NCI-H128 (cell line): Measurements from ENCODE around the gene NHSL1.

Experiments used
- DNase-seq: peaks from one replicate; lab custom pipeline; 2025; ENCODE audit not compliant: unreplicated experiment; lab: John Stamatoyannopoulos, UW

NHSL1 gene

DNA sequence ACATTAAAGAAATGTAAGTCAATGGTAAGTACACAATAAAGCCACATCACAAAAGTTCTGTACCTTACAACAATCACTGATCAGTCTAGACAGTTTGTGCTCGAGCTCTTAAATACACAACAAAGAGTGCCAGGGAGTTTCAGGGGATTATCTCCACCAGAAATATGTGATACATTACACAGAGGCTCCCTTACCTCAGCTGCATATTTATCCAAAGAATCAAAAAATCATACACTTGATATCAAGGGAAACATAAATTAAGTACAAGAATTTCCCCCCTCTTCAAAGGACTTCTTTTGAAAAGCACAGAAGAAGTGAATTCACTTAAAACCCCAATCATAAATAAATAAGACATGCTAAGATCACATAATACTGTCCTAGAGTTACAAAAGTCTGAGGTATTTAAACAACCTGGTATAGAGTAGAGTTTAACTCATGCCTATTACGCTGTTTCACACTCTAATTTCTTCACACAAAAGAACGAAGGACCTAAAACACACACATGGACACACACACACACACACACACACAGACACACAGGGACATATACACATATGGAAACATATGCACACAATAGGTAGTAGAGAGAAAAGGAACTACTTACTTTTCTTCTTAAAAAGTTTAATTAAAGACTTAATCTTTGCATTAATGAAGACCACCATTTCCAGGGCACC is 528 bp downstream of the NHSL1 start:
- no peak for DNase-seq

- DNase-seq = no peak
These were observed 2.0 kb downstream of the NHSL1 start for GRCh38 chr6:138497286-138497685.

DNA sequence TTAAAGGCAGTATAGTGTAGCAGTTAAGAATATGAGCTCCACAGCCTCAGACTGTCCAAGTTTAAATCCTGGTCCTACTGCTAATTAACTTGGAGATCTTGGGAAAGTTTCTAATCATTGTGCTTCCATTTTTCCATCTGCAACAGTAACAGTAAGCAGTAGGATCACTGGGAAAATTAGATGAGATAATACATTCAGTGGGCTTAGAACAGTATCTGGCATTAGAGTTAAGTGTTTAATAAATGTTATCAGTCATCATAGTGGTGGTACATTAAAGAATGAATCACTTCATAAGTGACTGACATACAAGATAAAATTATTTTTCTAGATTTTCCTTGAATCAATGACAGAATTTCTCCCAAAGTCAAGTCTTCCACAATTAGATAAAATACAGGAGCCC is 5.0 kb downstream of the NHSL1 start:
- no peak for DNase-seq

DNA sequence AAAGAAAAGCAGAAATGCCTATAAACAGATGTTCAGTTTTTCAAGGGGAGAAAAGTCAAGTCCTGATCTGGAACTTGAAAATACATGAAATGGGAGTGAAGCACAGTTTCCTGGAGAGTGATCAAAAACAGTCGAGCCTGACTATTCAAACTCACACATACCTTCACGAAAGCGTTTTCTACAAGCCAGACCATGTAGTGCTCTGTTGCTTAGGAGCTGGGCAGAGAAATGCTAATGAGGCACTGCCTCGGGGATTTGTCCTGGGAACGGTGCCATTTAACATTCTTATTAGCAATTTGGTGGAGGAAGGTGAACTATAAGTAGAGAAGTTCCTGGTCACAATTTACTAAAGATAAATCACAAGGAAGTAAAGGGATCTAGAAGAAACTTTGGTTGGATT is 5.9 kb downstream of the NHSL1 start:
- no peak for DNase-seq

DNA sequence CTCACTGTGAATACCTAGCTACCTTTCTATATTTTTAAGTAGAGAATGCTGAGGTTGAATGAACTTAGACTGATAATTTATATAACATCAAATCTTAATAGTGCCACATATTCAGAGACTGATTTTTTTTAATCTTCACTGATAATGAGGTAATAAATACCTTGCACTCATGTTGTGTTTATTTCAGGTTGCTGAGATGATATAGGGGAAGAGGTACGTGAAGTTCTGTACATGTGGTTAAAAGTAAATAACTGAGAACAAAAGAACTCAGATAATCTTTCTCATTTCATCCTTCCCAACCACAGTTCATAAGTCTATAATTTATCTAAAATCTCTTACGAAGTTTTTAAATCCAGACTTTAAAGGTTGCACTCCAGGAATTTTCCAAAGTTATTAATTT is 6.4 kb downstream of the NHSL1 start:
- no peak for DNase-seq

GRCh38 chr6:138492113-138492512 is 7.2 kb downstream of the NHSL1 start:
- DNase-seq = no peak

GRCh38 chr6:138491017-138491416 is 8.3 kb downstream of the NHSL1 start:
- no peak for DNase-seq

DNA sequence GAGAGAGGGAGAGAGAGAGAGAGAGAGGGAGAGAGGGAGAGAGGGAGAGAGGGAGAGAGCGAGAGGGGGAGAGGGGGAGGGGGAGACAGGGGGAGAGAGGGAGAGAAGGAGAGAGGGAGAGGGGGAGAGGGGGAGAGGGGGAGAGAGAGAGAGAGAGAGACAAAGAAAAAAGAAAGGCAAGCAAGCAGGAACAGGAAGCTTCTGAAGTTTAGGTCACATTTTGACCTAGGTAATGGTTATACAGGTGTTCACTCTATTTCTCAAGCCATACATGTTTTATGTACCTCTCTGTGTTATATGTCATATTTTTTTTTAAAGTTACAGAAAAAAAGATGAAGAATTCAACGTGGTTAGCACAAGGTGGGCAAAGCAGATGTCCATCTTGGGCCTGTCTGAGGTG is 9.4 kb downstream of the NHSL1 start:
- no peak for DNase-seq

DNA sequence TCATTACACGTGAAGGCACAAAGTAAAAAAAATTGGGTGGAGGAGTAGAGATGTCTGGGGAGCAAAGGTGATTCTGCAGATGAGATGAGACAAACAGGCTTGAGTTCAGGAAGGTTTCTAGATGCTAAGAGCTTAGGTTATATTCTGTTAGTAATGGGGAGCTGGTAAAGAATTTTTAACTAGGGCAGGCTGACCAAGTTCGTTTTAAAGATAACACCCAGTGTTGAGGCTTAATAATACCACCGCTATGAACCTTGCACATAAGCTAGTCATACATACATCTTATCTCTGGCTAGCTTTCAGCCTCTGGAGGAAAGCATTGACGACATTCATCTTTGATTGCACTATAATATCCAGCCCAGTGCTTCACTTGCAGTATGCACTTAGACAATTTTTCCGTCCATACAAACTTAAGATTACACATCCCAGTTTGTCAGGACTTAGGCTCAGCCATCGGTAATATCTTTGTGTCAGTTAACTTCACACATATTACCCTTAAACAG is 12.1 kb downstream of the NHSL1 start:
- no peak for DNase-seq

- DNase-seq = no peak
These were observed 12.8 kb downstream of the NHSL1 start for GRCh38 chr6:138486249-138487101.

DNA sequence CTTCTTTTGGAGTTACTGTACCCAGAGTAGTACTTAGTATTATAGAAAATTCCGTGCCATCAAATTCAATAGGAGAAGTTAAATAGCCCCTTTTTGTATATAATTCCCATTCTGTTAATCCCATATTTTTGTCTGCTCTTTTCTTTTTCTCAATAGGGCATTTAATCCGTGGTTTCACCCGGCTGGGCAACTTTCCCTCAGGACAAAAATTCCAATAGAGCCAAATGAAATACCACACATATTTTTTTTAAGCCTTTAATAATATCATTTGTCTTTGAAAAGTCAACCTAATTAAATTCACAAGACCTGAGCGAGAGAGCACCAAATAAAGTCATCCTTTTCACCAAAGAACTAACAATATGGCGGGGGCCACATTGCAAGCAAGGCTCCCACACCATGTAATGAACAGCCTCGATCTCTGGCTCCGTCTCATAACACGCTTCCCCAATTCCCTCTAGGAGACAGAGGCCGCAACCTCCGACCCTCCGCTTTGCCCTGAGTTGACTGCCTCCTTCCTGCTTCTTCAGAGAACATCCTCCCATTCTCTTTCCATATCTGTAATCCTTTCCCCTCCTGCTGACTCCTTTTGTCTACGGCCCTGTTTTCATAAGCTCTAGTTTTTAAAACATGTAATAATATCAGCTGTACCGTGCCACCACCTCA is 13.6 kb downstream of the NHSL1 start:
- no peak for DNase-seq

DNA sequence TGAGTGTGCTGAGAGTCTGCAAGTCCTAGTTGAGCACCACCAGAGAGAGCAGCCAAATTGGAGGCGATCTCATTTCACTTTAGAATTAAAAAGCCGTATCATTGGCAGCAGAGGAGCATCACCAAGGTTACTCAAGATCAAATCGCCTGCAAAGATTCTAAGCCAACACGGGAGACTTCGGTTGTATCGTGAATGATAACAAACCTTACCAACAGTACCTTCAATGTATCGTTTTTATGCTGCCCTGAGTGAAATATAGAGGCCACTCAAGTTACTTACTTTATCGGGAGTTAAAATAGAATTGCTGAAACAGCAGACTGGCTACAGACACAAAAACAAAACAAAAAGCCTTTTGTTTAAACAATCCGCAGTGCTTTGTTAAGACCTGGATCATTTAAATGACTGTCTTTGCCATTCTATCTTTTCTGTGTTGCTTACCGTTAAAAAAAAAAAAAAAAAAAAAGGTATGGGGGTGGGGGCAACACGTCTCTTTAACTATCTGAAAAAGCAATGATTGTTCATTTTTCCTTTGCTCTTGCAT is 14.2 kb downstream of the NHSL1 start:
- peak; percentile 40 for DNase-seq

GRCh38 chr6:138484018-138484731 is 15.1 kb downstream of the NHSL1 start:
- no peak for DNase-seq

GRCh38 chr6:138482816-138483215 is 16.5 kb downstream of the NHSL1 start:
- no peak for DNase-seq

DNA sequence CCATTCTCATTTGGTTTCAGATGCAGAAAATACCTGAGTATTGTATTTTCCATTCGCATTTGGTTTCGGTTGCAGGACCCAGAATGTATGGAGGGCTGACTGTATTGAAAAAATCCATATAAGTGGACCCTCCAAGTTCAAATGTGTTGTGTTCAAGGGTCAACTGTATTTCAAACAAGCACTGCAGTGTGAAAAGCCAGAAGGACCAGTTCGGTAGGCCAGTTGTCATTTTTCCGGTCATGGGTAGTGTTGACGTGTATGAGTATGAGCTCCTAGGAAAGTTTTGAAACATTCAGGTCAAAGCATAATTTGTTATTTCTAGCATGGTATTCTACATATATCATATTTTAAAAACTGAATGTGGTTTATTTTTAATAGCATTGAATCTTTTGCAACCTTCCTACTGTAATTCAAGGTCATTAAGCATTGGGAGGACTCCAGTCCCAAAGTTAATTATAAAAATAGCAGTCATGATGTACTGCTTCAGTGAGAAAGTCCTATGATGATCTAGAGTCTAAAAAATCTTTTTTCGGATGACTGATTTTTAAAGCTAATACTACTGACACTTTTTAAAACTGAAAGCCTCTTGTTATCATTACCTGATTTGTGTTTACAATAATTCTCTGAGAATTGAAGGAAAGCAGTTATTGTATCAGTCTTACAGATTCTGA is 18.9 kb downstream of the NHSL1 start:
- no peak for DNase-seq

DNA sequence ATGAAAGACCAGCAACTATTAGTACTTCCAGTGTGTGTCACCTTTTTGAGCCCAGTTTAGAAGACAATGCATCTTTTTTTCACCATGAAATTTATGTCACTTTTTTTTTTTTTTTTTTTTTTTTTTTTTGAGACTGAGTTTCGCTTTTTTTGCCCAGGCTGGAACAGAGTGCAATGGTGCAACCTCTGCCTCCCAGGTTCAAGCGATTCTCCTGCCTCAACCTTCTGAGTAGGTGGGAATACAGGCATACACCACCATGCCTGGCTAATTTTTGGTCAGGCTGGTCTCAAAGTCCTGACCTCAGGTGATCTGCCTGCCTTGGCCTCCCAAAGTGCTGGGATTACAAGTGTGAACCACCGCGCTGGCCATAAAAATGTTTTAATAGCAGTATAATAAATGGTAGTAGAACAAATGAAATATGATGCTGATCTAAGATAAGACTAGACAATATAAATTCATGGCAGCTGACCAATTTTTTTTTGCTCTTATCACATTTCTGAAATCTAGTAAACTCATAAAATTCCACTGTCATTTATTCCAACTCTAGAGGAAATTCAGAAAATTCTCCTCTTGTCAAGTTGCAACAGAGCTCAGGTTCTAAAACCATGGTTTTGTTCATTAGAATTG is 21.3 kb downstream of the NHSL1 start:
- no peak for DNase-seq

GRCh38 chr6:138476116-138476515 is 23.2 kb downstream of the NHSL1 start:
- DNase-seq = no peak

DNA sequence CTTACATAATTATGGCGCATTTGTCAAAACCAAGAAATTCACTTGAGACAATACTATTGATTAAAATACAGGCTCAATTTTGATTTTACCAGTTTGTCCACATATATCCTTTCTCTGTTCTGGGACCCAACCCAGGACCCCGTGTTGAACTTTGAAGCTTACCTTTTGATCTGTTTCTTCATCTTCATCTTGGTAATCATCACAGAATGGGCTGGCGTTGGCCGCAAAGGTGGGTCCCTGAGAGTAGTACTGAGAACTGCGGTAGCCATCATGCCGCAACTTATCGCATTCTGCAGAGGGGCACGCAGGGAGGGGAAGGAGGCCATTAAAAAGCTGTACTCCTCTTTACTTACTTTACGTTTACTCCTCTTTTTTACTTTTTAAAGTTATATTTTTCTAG is 26.1 kb downstream of the NHSL1 start:
- DNase-seq = no peak

- no peak for DNase-seq
These were observed 30.8 kb downstream of the NHSL1 start for GRCh38 chr6:138468320-138469015.
